PFSK-1 (cell line): ENCODE data around the gene ZNF185.

Source experiments
- FOXP2 ChIP-seq: optimal IDR thresholded peaks from 2 replicates; pipeline ENCODE3; 2011; ENCODE audit warnings: borderline replicate concordance, control low read depth, inconsistent platforms; ENCODE audit not compliant: insufficient read depth; ENCODE audit errors: extremely low read length, extremely low read depth
- POLR2AphosphoS5 ChIP-seq: IDR thresholded peaks from 2 replicates; pipeline ENCODE4 v1.6.1; 2012; ENCODE audit warnings: low read depth, mild to moderate bottlenecking, control low read depth, low read length, moderate library complexity
- REST ChIP-seq, 2 experiments: IDR thresholded peaks; 2 replicates each; pipeline versions ENCODE4 v1.6.1 to v1.8.0; 2011 to 2012; ENCODE audit warnings: low read depth in 2 of 2, low read length in 2 of 2, control low read depth in 1 of 2, inconsistent platforms in 1 of 2, mild to moderate bottlenecking in 1 of 2, moderate library complexity in 1 of 2; ENCODE audit not compliant: insufficient read depth in 1 of 2
- SIN3A ChIP-seq: IDR thresholded peaks from 2 replicates; pipeline ENCODE4 v1.6.1; 2012; ENCODE audit warnings: mild to moderate bottlenecking, low read length, moderate library complexity, borderline replicate concordance; ENCODE audit not compliant: insufficient read depth
- TAF1 ChIP-seq: IDR thresholded peaks from 2 replicates; pipeline ENCODE4 v1.6.1; 2012; ENCODE audit warnings: low read length, control low read depth, borderline replicate concordance; ENCODE audit not compliant: insufficient read depth

- no peak for TF ChIP-seq POLR2AphosphoS5
- TF ChIP-seq SIN3A = no peak
- no peak for TF ChIP-seq TAF1
- no peak for TF ChIP-seq REST (IDR thresholded peaks at IDR 0.05; ENCODE audit: insufficient read depth in 1 of 2, low read depth in 2 of 2, low read length in 2 of 2)
- no peak for TF ChIP-seq FOXP2
Observed at GRCh38 chrX:152892999-152893891, 4.6 kb upstream of the ZNF185 start.
